Measurements from ENCODE around the gene CCDC171.

The CCDC171 gene

DNA sequence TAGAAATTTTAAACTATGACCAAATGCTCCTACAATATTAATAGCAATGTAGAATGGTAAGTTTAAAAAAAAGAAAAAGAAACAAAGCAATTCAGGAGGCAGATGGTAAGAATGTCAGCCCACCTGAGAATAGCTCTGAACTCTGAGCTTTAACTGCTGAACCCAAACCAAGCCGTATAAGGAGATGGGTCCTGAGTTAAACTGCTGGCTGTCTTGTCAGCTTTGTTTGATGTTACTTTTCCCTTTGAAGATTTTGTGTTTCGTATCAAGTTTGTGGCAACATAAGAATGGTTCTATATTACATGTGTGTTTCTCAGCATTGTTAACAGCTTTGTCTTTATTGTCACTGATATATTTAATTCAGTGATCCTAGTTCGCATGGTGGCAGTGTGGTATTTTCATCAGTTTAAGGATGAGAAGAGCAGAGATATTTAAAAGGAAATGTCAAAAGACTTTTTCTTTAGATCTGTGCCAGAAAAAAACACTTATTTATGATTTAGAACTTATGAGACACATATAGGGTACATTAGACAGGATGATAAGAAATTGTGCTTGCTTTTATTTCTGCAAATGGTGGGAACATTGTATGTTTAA lies 390.1 kb downstream of the CCDC171 start:
- Histone ChIP-seq H3K79me2 (ENCODE audit: control insufficient read depth, insufficient read depth, low read length, poor library complexity) (no peaks in the 10 kb centered on the region), H2BK120ac (ENCODE audit: insufficient read depth, low read length, poor library complexity) (no peak overlapping the region), H3K4me1 (ENCODE audit: control insufficient read depth in 1 of 2, insufficient read depth in 2 of 2, low read length in 2 of 2) (no peaks in the 10 kb centered on the region), H3K27ac (ENCODE audit: low read depth, low read length) (no peak overlapping the region), H4K12ac (ENCODE audit: low read depth, low read length) (no peak overlapping the region), H3K9me3 (ENCODE audit: insufficient read depth, low read depth, low read length) (no peaks in the 10 kb centered on the region), H3K36me3 (ENCODE audit: control insufficient read depth in 1 of 2, insufficient read depth in 2 of 2, low read length in 2 of 2) (no peaks in the 10 kb centered on the region), H2BK12ac (ENCODE audit: low read length) (no peak overlapping the region), H2AK5ac (ENCODE audit: low read length) (no peak overlapping the region), H3K4me3 (ENCODE audit: low read depth, low read length) (no peak overlapping the region), H3K14ac (ENCODE audit: low read length) (no peak overlapping the region), H2AFZ (ENCODE audit: insufficient read depth, low read length, poor library complexity) (no peak overlapping the region), H2BK5ac (ENCODE audit: low read depth, low read length, poor library complexity) (no peak overlapping the region), H3K4me2 (ENCODE audit: low read length) (no peak overlapping the region), H3K79me1 (ENCODE audit: low read length) (no peaks in the 10 kb centered on the region), H4K8ac (ENCODE audit: low read depth, low read length) (no peak overlapping the region), H3K18ac (ENCODE audit: low read length) (no peak overlapping the region), H3K9ac (ENCODE audit: low read length) (no peak overlapping the region), H3K4ac (ENCODE audit: low read depth, low read length) (no peak overlapping the region), H3K23ac (ENCODE audit: low read length) (no peak overlapping the region), H3K27me3 (ENCODE audit: insufficient read depth, low read length) (no peaks in the 10 kb centered on the region), H4K91ac (ENCODE audit: low read depth, low read length) (no peak overlapping the region)
- no peak for DNase-seq
- WGBS (ENCODE audit: extremely low coverage, insufficient coverage, insufficient read length) = no CpG with 5 or more reads among the region's 3 CpGs

DNA sequence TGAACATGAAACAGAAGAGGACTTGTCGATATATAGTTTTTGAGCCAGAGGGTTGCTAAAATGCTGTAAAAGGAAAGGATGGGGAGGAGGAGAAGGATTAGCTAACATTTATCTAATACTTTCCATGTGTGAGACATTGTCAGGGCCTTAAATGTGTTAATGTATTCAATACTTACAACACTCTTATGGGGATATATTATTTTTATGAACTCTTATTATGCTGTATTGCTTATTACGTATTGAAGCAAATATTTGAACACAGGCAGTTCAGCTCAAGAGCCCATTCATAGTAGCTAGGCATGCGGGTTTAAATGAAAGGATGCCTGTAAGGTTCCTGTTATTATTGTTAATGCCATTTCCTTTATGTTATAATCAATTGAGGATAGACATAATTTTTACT lies 391.5 kb downstream of the CCDC171 start:
- Histone ChIP-seq H2BK5ac (ENCODE audit: low read depth, low read length, poor library complexity) (no peak overlapping the region), H4K8ac (ENCODE audit: low read depth, low read length) (no peak overlapping the region), H4K12ac (ENCODE audit: low read depth, low read length) (no peak overlapping the region), H3K14ac (ENCODE audit: low read length) (no peak overlapping the region), H3K9ac (ENCODE audit: low read length) (no peak overlapping the region), H2AFZ (ENCODE audit: insufficient read depth, low read length, poor library complexity) (no peak overlapping the region), H3K4me2 (ENCODE audit: low read length) (no peak overlapping the region), H4K91ac (ENCODE audit: low read depth, low read length) (no peak overlapping the region), H3K27me3 (ENCODE audit: insufficient read depth, low read length) (no peaks in the 10 kb centered on the region), H3K4me1 (ENCODE audit: control insufficient read depth in 1 of 2, insufficient read depth in 2 of 2, low read length in 2 of 2) (no peaks in the 10 kb centered on the region), H3K4ac (ENCODE audit: low read depth, low read length) (no peak overlapping the region), H3K9me3 (ENCODE audit: insufficient read depth, low read depth, low read length) (no peaks in the 10 kb centered on the region), H3K79me1 (ENCODE audit: low read length) (no peaks in the 10 kb centered on the region), H3K79me2 (ENCODE audit: control insufficient read depth, insufficient read depth, low read length, poor library complexity) (no peaks in the 10 kb centered on the region), H2BK12ac (ENCODE audit: low read length) (no peak overlapping the region), H3K4me3 (ENCODE audit: low read depth, low read length) (no peak overlapping the region), H3K27ac (ENCODE audit: low read depth, low read length) (no peak overlapping the region), H3K36me3 (ENCODE audit: control insufficient read depth in 1 of 2, insufficient read depth in 2 of 2, low read length in 2 of 2) (no peaks in the 10 kb centered on the region), H2BK120ac (ENCODE audit: insufficient read depth, low read length, poor library complexity) (no peak overlapping the region), H3K23ac (ENCODE audit: low read length) (no peak overlapping the region), H2AK5ac (ENCODE audit: low read length) (no peak overlapping the region), H3K18ac (ENCODE audit: low read length) (no peak overlapping the region)
- no peak for DNase-seq
- no CpG with 5 or more reads among the region's 3 CpGs for WGBS (ENCODE audit: extremely low coverage, insufficient coverage, insufficient read length)

DNA sequence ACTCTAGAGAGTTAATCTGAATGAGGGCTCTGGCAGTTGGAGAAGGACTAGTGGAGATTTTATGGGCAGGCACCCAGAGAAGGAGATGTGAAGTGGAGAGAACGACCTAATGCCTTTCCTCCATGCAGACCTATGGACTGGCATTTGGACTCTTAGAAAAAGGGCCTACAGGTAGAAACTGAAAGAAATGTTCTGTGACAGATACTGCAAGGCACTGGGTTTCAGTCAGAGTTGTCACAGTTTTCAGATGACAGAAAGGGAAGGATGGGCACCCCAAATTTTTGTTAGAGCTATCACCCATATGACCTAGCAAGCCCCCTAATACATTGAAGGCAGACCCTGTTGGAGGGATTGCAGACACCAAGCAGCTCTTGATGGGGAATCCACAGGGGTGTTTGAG lies 406.8 kb downstream of the CCDC171 start:
- Histone ChIP-seq H3K9me3 (ENCODE audit: insufficient read depth, low read depth, low read length) (no peaks in the 10 kb centered on the region), H4K91ac (ENCODE audit: low read depth, low read length) (no peak overlapping the region), H2BK12ac (ENCODE audit: low read length) (no peak overlapping the region), H3K27me3 (ENCODE audit: insufficient read depth, low read length) (no peaks in the 10 kb centered on the region), H3K9ac (ENCODE audit: low read length) (no peak overlapping the region), H3K4me3 (ENCODE audit: low read depth, low read length) (no peak overlapping the region), H3K14ac (ENCODE audit: low read length) (no peak overlapping the region), H2BK120ac (ENCODE audit: insufficient read depth, low read length, poor library complexity) (no peak overlapping the region), H3K4me1 (ENCODE audit: control insufficient read depth in 1 of 2, insufficient read depth in 2 of 2, low read length in 2 of 2) (no peaks in the 10 kb centered on the region), H4K8ac (ENCODE audit: low read depth, low read length) (no peak overlapping the region), H3K23ac (ENCODE audit: low read length) (no peak overlapping the region), H3K18ac (ENCODE audit: low read length) (no peak overlapping the region), H3K4me2 (ENCODE audit: low read length) (no peak overlapping the region), H3K36me3 (ENCODE audit: control insufficient read depth in 1 of 2, insufficient read depth in 2 of 2, low read length in 2 of 2) (no peaks in the 10 kb centered on the region), H2AFZ (ENCODE audit: insufficient read depth, low read length, poor library complexity) (no peak overlapping the region), H3K79me1 (ENCODE audit: low read length) (no peaks in the 10 kb centered on the region), H3K79me2 (ENCODE audit: control insufficient read depth, insufficient read depth, low read length, poor library complexity) (no peaks in the 10 kb centered on the region), H3K4ac (ENCODE audit: low read depth, low read length) (no peak overlapping the region), H3K27ac (ENCODE audit: low read depth, low read length) (no peak overlapping the region), H2AK5ac (ENCODE audit: low read length) (no peak overlapping the region), H2BK5ac (ENCODE audit: low read depth, low read length, poor library complexity) (no peak overlapping the region), H4K12ac (ENCODE audit: low read depth, low read length) (no peak overlapping the region)
- WGBS (ENCODE audit: extremely low coverage, insufficient coverage, insufficient read length) = no CpG with 5 or more reads among the region's 1 CpG
- no peak for DNase-seq

DNA sequence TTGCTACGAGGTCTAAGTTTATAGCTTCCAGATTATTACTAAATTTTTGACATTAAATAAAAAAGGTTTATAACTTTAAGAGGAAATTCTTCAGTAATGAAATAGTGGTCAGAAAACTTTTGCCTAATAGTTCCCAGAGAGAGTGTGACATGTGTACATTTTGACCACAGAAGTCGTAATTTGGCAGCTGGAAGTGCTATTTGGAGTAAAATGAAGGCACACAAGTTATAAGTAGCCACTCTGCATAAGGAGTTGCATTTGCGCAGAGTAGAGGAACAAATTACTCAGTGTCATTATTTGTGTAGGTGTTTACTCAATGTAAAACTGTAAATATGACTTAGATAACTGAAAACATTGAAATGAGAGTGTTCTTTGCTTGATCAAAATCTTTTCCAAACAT lies 408.4 kb downstream of the CCDC171 start:
- no peak overlapping the region for H3K4me2 ChIP-seq (ENCODE audit: low read length)
- no peak overlapping the region for H3K27ac ChIP-seq (ENCODE audit: low read depth, low read length)
- H2BK120ac ChIP-seq (ENCODE audit: insufficient read depth, low read length, poor library complexity) = no peak overlapping the region
- H3K9me3 ChIP-seq (ENCODE audit: insufficient read depth, low read depth, low read length) = no peaks in the 10 kb centered on the region
- no peak overlapping the region for H3K4me3 ChIP-seq (ENCODE audit: low read depth, low read length)
- no peaks in the 10 kb centered on the region for H3K4me1 ChIP-seq (ENCODE audit: control insufficient read depth in 1 of 2, insufficient read depth in 2 of 2, low read length in 2 of 2)
- no peaks in the 10 kb centered on the region for H3K79me1 ChIP-seq (ENCODE audit: low read length)
- H4K8ac ChIP-seq (ENCODE audit: low read depth, low read length) = no peak overlapping the region
- H3K36me3 ChIP-seq (ENCODE audit: control insufficient read depth in 1 of 2, insufficient read depth in 2 of 2, low read length in 2 of 2) = no peaks in the 10 kb centered on the region
- no peak overlapping the region for H3K23ac ChIP-seq (ENCODE audit: low read length)
- no peaks in the 10 kb centered on the region for H3K79me2 ChIP-seq (ENCODE audit: control insufficient read depth, insufficient read depth, low read length, poor library complexity)
- no peak overlapping the region for H2BK12ac ChIP-seq (ENCODE audit: low read length)
- no peak overlapping the region for H2AK5ac ChIP-seq (ENCODE audit: low read length)
- no peaks in the 10 kb centered on the region for H3K27me3 ChIP-seq (ENCODE audit: insufficient read depth, low read length)
- no peak overlapping the region for H3K18ac ChIP-seq (ENCODE audit: low read length)
- H2BK5ac ChIP-seq (ENCODE audit: low read depth, low read length, poor library complexity) = no peak overlapping the region
- no peak overlapping the region for H2AFZ ChIP-seq (ENCODE audit: insufficient read depth, low read length, poor library complexity)
- DNase-seq = no peak
- H3K14ac ChIP-seq (ENCODE audit: low read length) = no peak overlapping the region
- H4K12ac ChIP-seq (ENCODE audit: low read depth, low read length) = no peak overlapping the region
- no CpG with 5 or more reads among the region's 3 CpGs for WGBS (ENCODE audit: extremely low coverage, insufficient coverage, insufficient read length)
- no peak overlapping the region for H3K4ac ChIP-seq (ENCODE audit: low read depth, low read length)
- H3K9ac ChIP-seq (ENCODE audit: low read length) = no peak overlapping the region
- H4K91ac ChIP-seq (ENCODE audit: low read depth, low read length) = no peak overlapping the region
